ENCODE measurements around the gene USP4. TPM values are rescaled to one million over a fixed set of nuclear protein-coding genes. Genes with fewer than 3 reads are reported as not detected.

Gene USP4
- total RNA-seq, 1 donor from 2014 or later: 31.8 TPM

GRCh38 chr3:49313896-49314688, 25.8 kb downstream of the USP4 start:
- H3K27ac ChIP-seq (ENCODE audit: low read depth, low read length): peak overlapping the region; percentile 56
- H3K4me3 ChIP-seq (ENCODE audit: insufficient read depth, low read depth, low read length): no peak overlapping the region
- H2AFZ ChIP-seq (ENCODE audit: low read depth, low read length): no peak overlapping the region
- H3K4me3 Mint-ChIP-seq (ENCODE audit: unreplicated experiment): no peak overlapping the region
- peaks cover 8% of the 10 kb centered on the region for H3K79me2 ChIP-seq (ENCODE audit: insufficient read depth, low read length)
- peaks cover 2% of the 10 kb centered on the region for H3K4me1 Mint-ChIP-seq (ENCODE audit: low read depth, unreplicated experiment)
- no peak for FAIRE-seq
- H3K36me3 Mint-ChIP-seq (ENCODE audit: low read depth, unreplicated experiment): peaks cover 15% of the 10 kb centered on the region
- H3K4me1 ChIP-seq (ENCODE audit: insufficient read depth, low read length): no peaks in the 10 kb centered on the region
- DNase-seq (ENCODE audit: low read depth): no peak
- H3K9me3 Mint-ChIP-seq (ENCODE audit: unreplicated experiment): no peaks in the 10 kb centered on the region
- no peak overlapping the region for H3K4me2 ChIP-seq (ENCODE audit: low read length)
- no peak overlapping the region for H3K9ac ChIP-seq (ENCODE audit: low read length)
- no peak overlapping the region for H3K27ac Mint-ChIP-seq (ENCODE audit: unreplicated experiment)
- no peaks in the 10 kb centered on the region for H3K27me3 Mint-ChIP-seq (ENCODE audit: low read depth, unreplicated experiment)
- TF ChIP-seq CTCF (IDR thresholded peaks at IDR 0.05; ENCODE audit: insufficient read depth, low read depth, low read length): no peak
- TF ChIP-seq EZH2 (IDR thresholded peaks at IDR 0.05; ENCODE audit: insufficient read depth, low read length): no peak
- H3K9me3 ChIP-seq (ENCODE audit: insufficient read depth, low read depth, low read length): no peaks in the 10 kb centered on the region
- H3K36me3 ChIP-seq (ENCODE audit: insufficient read depth, low read length): peaks cover 24% of the 10 kb centered on the region
- H3K27me3 ChIP-seq (ENCODE audit: insufficient read depth, low read length): no peaks in the 10 kb centered on the region
- peaks cover 10% of the 10 kb centered on the region for H4K20me1 ChIP-seq (ENCODE audit: insufficient read depth, low read length)

DNA sequence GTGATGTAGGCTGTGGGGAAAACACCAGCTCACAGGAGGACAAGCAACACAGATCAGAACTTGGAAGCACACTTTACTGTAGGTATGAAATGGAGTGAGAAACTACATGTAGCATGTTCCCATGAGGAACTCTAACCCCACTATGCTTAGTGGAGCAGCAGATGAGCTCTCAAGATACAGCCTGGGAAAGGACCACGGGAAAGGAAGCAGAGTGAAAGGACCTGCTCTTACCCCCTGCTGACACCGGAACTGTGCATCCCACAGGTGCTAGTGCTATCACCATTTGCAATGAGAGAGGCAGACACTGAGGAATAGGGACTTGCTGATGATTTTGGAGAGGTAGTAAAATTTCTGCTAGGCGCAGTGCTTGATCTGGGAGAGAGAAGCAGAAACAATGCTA, 28.6 kb downstream of the USP4 start:
- Mint-ChIP-seq H3K4me1 (ENCODE audit: low read depth, unreplicated experiment) (peaks cover 2% of the 10 kb centered on the region), H3K27ac (ENCODE audit: unreplicated experiment) (no peak overlapping the region), H3K27me3 (ENCODE audit: low read depth, unreplicated experiment) (no peaks in the 10 kb centered on the region), H3K4me3 (ENCODE audit: unreplicated experiment) (no peak overlapping the region), H3K36me3 (ENCODE audit: low read depth, unreplicated experiment) (peaks cover 14% of the 10 kb centered on the region), H3K9me3 (ENCODE audit: unreplicated experiment) (no peaks in the 10 kb centered on the region)
- Histone ChIP-seq H3K9me3 (ENCODE audit: insufficient read depth, low read depth, low read length) (no peaks in the 10 kb centered on the region), H3K4me3 (ENCODE audit: insufficient read depth, low read depth, low read length) (no peak overlapping the region), H2AFZ (ENCODE audit: low read depth, low read length) (no peak overlapping the region), H3K4me1 (ENCODE audit: insufficient read depth, low read length) (no peaks in the 10 kb centered on the region), H4K20me1 (ENCODE audit: insufficient read depth, low read length) (peaks cover 10% of the 10 kb centered on the region), H3K79me2 (ENCODE audit: insufficient read depth, low read length) (peaks cover 8% of the 10 kb centered on the region), H3K27ac (ENCODE audit: low read depth, low read length) (no peak overlapping the region), H3K4me2 (ENCODE audit: low read length) (no peak overlapping the region), H3K36me3 (ENCODE audit: insufficient read depth, low read length) (peaks cover 24% of the 10 kb centered on the region), H3K9ac (ENCODE audit: low read length) (no peak overlapping the region), H3K27me3 (ENCODE audit: insufficient read depth, low read length) (no peaks in the 10 kb centered on the region)
- DNase-seq (ENCODE audit: low read depth) (no peak), FAIRE-seq (no peak)
- no peak for TF ChIP-seq EZH2 (IDR thresholded peaks at IDR 0.05; ENCODE audit: insufficient read depth, low read length)
- TF ChIP-seq CTCF (IDR thresholded peaks at IDR 0.05; ENCODE audit: insufficient read depth, low read depth, low read length): no peak

GRCh38 chr3:49310677-49311076, 29.2 kb downstream of the USP4 start:
- TF ChIP-seq CTCF (IDR thresholded peaks at IDR 0.05; ENCODE audit: insufficient read depth, low read depth, low read length) (no peak), EZH2 (IDR thresholded peaks at IDR 0.05; ENCODE audit: insufficient read depth, low read length) (no peak)
- Histone ChIP-seq H3K4me1 (ENCODE audit: insufficient read depth, low read length) (no peaks in the 10 kb centered on the region), H2AFZ (ENCODE audit: low read depth, low read length) (no peak overlapping the region), H3K27ac (ENCODE audit: low read depth, low read length) (no peak overlapping the region), H3K4me2 (ENCODE audit: low read length) (no peak overlapping the region), H3K79me2 (ENCODE audit: insufficient read depth, low read length) (peaks cover 8% of the 10 kb centered on the region), H3K27me3 (ENCODE audit: insufficient read depth, low read length) (no peaks in the 10 kb centered on the region), H4K20me1 (ENCODE audit: insufficient read depth, low read length) (peaks cover 10% of the 10 kb centered on the region), H3K9me3 (ENCODE audit: insufficient read depth, low read depth, low read length) (no peaks in the 10 kb centered on the region), H3K36me3 (ENCODE audit: insufficient read depth, low read length) (peaks cover 28% of the 10 kb centered on the region), H3K4me3 (ENCODE audit: insufficient read depth, low read depth, low read length) (no peak overlapping the region), H3K9ac (ENCODE audit: low read length) (no peak overlapping the region)
- H3K27ac Mint-ChIP-seq (ENCODE audit: unreplicated experiment): no peak overlapping the region
- FAIRE-seq (no peak), DNase-seq (ENCODE audit: low read depth) (no peak)
- H3K36me3 Mint-ChIP-seq (ENCODE audit: low read depth, unreplicated experiment): peaks cover 15% of the 10 kb centered on the region
- no peaks in the 10 kb centered on the region for H3K9me3 Mint-ChIP-seq (ENCODE audit: unreplicated experiment)
- H3K4me3 Mint-ChIP-seq (ENCODE audit: unreplicated experiment): no peak overlapping the region
- no peaks in the 10 kb centered on the region for H3K27me3 Mint-ChIP-seq (ENCODE audit: low read depth, unreplicated experiment)
- H3K4me1 Mint-ChIP-seq (ENCODE audit: low read depth, unreplicated experiment): peaks cover 2% of the 10 kb centered on the region

Data from astrocyte (in vitro differentiated cells and primary cell).